ENCODE results near the gene ATAD2B. TPM values are rescaled to one million over a fixed set of nuclear protein-coding genes. Genes with fewer than 3 reads are reported as not detected.
"Not testable (repeated sequence)": the region's sequence is repeated elsewhere in the genome, so short reads cannot be mapped to it uniquely, and the experiment has no call there.

Gene ATAD2B
- total RNA-seq, 1 experiment from 2014 or later, result 19.7 TPM

- POLR2A ChIA-PET, result interaction anchor here (0.6 to 1.0 kb wide), 2 partner anchors 12 to 154 kb away, joined by 3 to 4 read pairs; no protein-coding TSS in a partner anchor
- peaks cover 20% of the 10 kb centered on the region for H3K4me1 Mint-ChIP-seq (ENCODE audit: insufficient read depth, unreplicated experiment)
Observed at GRCh38 chr2:23788100-23788499, 138.8 kb downstream of the ATAD2B start.

GRCh38 chr2:23784971-23785370, 142.0 kb downstream of the ATAD2B start:
- no peak for DNase-seq (ENCODE audit: unreplicated experiment)
- CTCF ChIA-PET, result interaction anchor here (0.7 kb wide), 1 partner anchor 1161 kb away, joined by 4 read pairs; no protein-coding TSS in a partner anchor
- POLR2A ChIA-PET, result interaction anchor here (1.0 kb wide), 1 partner anchor 15 kb away, joined by 4 read pairs; no protein-coding TSS in a partner anchor
- Mint-ChIP-seq H3K4me3 (ENCODE audit: unreplicated experiment) (no peak overlapping the region), H3K27me3 (ENCODE audit: insufficient read depth, unreplicated experiment) (no peaks in the 10 kb centered on the region), H3K9me3 (ENCODE audit: unreplicated experiment) (no peaks in the 10 kb centered on the region), H3K4me1 (ENCODE audit: insufficient read depth, unreplicated experiment) (peaks cover 9% of the 10 kb centered on the region), H3K27ac (ENCODE audit: low read depth, unreplicated experiment) (no peak overlapping the region), H3K36me3 (ENCODE audit: insufficient read depth, unreplicated experiment) (peaks cover 21% of the 10 kb centered on the region)
- no peak for TF ChIP-seq CTCF (IDR thresholded peaks at IDR 0.05; ENCODE audit: unreplicated experiment)
- intact Hi-C loops (cut with micrococcal nuclease), result no loop called here
- no TSS peak for BruUV-seq (replicated peaks)

More at GRCh38 chr2:23788100-23788499, 138.8 kb downstream of the ATAD2B start:
- no peak for DNase-seq (ENCODE audit: unreplicated experiment)
- Mint-ChIP-seq H3K9me3 (ENCODE audit: unreplicated experiment) (no peaks in the 10 kb centered on the region), H3K27ac (ENCODE audit: low read depth, unreplicated experiment) (no peak overlapping the region), H3K4me3 (ENCODE audit: unreplicated experiment) (no peak overlapping the region), H3K27me3 (ENCODE audit: insufficient read depth, unreplicated experiment) (no peaks in the 10 kb centered on the region), H3K36me3 (ENCODE audit: insufficient read depth, unreplicated experiment) (peaks cover 21% of the 10 kb centered on the region)
- CTCF ChIA-PET, result interaction anchor here (0.6 to 0.9 kb wide), 2 partner anchors 13 to 139 kb away, joined by 3 to 4 read pairs; partner anchors contain the start of gene ATAD2B
- no TSS peak for BruUV-seq (replicated peaks)
- intact Hi-C loops (cut with micrococcal nuclease), result no loop called here
- TF ChIP-seq CTCF (IDR thresholded peaks at IDR 0.05; ENCODE audit: unreplicated experiment), result no peak

GRCh38 chr2:23782646-23783045, 144.3 kb downstream of the ATAD2B start:
- ChIA-PET POLR2A (no interaction called here), CTCF (no interaction called here)
- no peak for DNase-seq (ENCODE audit: unreplicated experiment)
- H3K36me3 Mint-ChIP-seq (ENCODE audit: insufficient read depth, unreplicated experiment), result peaks cover 21% of the 10 kb centered on the region
- intact Hi-C loops (cut with micrococcal nuclease), result no loop called here
- H3K9me3 Mint-ChIP-seq (ENCODE audit: unreplicated experiment), result no peaks in the 10 kb centered on the region
- no TSS peak for BruUV-seq (replicated peaks)
- H3K4me3 Mint-ChIP-seq (ENCODE audit: unreplicated experiment), result no peak overlapping the region
- H3K27me3 Mint-ChIP-seq (ENCODE audit: insufficient read depth, unreplicated experiment), result no peaks in the 10 kb centered on the region
- H3K4me1 Mint-ChIP-seq (ENCODE audit: insufficient read depth, unreplicated experiment), result no peaks in the 10 kb centered on the region
- no peak for TF ChIP-seq CTCF (IDR thresholded peaks at IDR 0.05; ENCODE audit: unreplicated experiment)
- H3K27ac Mint-ChIP-seq (ENCODE audit: low read depth, unreplicated experiment), result no peak overlapping the region

- Mint-ChIP-seq H3K9me3 (ENCODE audit: unreplicated experiment) (no peaks in the 10 kb centered on the region), H3K4me3 (ENCODE audit: unreplicated experiment) (no peak overlapping the region), H3K27ac (ENCODE audit: low read depth, unreplicated experiment) (peak overlapping the region; percentile 35), H3K27me3 (ENCODE audit: insufficient read depth, unreplicated experiment) (no peaks in the 10 kb centered on the region), H3K4me1 (ENCODE audit: insufficient read depth, unreplicated experiment) (no peaks in the 10 kb centered on the region), H3K36me3 (ENCODE audit: insufficient read depth, unreplicated experiment) (peaks cover 21% of the 10 kb centered on the region)
- ChIA-PET POLR2A (no interaction called here), CTCF (no interaction called here)
- intact Hi-C loops (cut with micrococcal nuclease), result no loop called here
- no peak for TF ChIP-seq CTCF (IDR thresholded peaks at IDR 0.05; ENCODE audit: unreplicated experiment)
- no TSS peak for BruUV-seq (replicated peaks)
- no peak for DNase-seq (ENCODE audit: unreplicated experiment)
Observed at GRCh38 chr2:23782126-23782525, 144.8 kb downstream of the ATAD2B start.

GRCh38 chr2:23780465-23780864, 146.5 kb downstream of the ATAD2B start:
- H3K4me3 Mint-ChIP-seq (ENCODE audit: unreplicated experiment); DNase-seq (ENCODE audit: unreplicated experiment); H3K9me3 Mint-ChIP-seq (ENCODE audit: unreplicated experiment); intact Hi-C loops (cut with micrococcal nuclease); H3K27ac Mint-ChIP-seq (ENCODE audit: low read depth, unreplicated experiment); BruUV-seq (replicated peaks); H3K27me3 Mint-ChIP-seq (ENCODE audit: insufficient read depth, unreplicated experiment): not testable (repeated sequence)
- ChIA-PET POLR2A (interaction anchor here (1.2 kb wide), 1 partner anchor 29 kb away, joined by 3 read pairs; no protein-coding TSS in a partner anchor), CTCF (interaction anchor here (0.6 to 1.0 kb wide), 2 partner anchors 18 to 31 kb away, joined by 3 read pairs; no protein-coding TSS in a partner anchor)
- Mint-ChIP-seq H3K4me1 (ENCODE audit: insufficient read depth, unreplicated experiment) (peaks cover 14% of the 10 kb centered on the region), H3K36me3 (ENCODE audit: insufficient read depth, unreplicated experiment) (peaks cover 18% of the 10 kb centered on the region)

Measured in MCF 10A (cell line).